Astrocyte (in vitro differentiated cells and primary cell): Measurements from ENCODE around the gene HMGN2. TPM values are rescaled to one million over a fixed set of nuclear protein-coding genes. Genes with fewer than 3 reads are reported as not detected.

Experiments
- DNase-seq: peaks from one replicate; pipeline ENCODE4 v3.0.0-alpha.2; 2010; ENCODE audit warnings: low read depth
- FAIRE-seq: peaks from 2 replicates; lab custom pipeline; 2011; peaks lifted over from hg19 to GRCh38; lab: Jason Lieb, UNC
- H2AFZ ChIP-seq: 2 replicates; pipeline ENCODE4 v1.6.0; 2012; ENCODE audit warnings: low read depth, low read length, inconsistent platforms
- H3K27ac ChIP-seq: 2 replicates; pipeline ENCODE4 v1.5.1; 2011; ENCODE audit warnings: low read depth, low read length, inconsistent platforms
- H3K27me3 ChIP-seq: 2 replicates; pipeline ENCODE4 v1.6.0; 2011; ENCODE audit warnings: low read length, inconsistent platforms; ENCODE audit not compliant: insufficient read depth
- H3K36me3 ChIP-seq: 2 replicates; pipeline ENCODE4 v1.5.1; 2011; ENCODE audit warnings: low read length, inconsistent platforms; ENCODE audit not compliant: insufficient read depth
- H3K4me1 ChIP-seq: 2 replicates; pipeline ENCODE4 v1.5.1; 2011; ENCODE audit warnings: low read length, inconsistent platforms; ENCODE audit not compliant: insufficient read depth
- H3K4me2 ChIP-seq: 2 replicates; pipeline ENCODE4 v1.6.0; 2012; ENCODE audit warnings: low read length, inconsistent platforms
- H3K4me3 ChIP-seq: 2 replicates; pipeline ENCODE4 v1.5.1; 2011; ENCODE audit warnings: low read depth, mild to moderate bottlenecking, low read length, inconsistent platforms; ENCODE audit not compliant: insufficient read depth
- H3K79me2 ChIP-seq: 2 replicates; pipeline ENCODE4 v1.6.0; 2012; ENCODE audit warnings: mild to moderate bottlenecking, low read length, inconsistent platforms; ENCODE audit not compliant: insufficient read depth
- H3K9ac ChIP-seq: 2 replicates; pipeline ENCODE4 v1.6.0; 2012; ENCODE audit warnings: mild to moderate bottlenecking, low read length, inconsistent platforms
- H3K9me3 ChIP-seq: 2 replicates; pipeline ENCODE4 v1.5.1; 2012; ENCODE audit warnings: low read depth, mild to moderate bottlenecking, low read length, inconsistent platforms; ENCODE audit not compliant: insufficient read depth
- H4K20me1 ChIP-seq: 2 replicates; pipeline ENCODE4 v1.6.0; 2012; ENCODE audit warnings: low read length, inconsistent platforms; ENCODE audit not compliant: insufficient read depth
- H3K27ac Mint-ChIP-seq: one replicate; pipeline ENCODE4 v1.8.0; 2021; ENCODE audit warnings: mild to moderate bottlenecking, mixed read lengths; ENCODE audit not compliant: unreplicated experiment
- H3K27me3 Mint-ChIP-seq: one replicate; pipeline ENCODE4 v1.8.0; 2021; ENCODE audit warnings: low read depth, mixed read lengths; ENCODE audit not compliant: unreplicated experiment
- H3K36me3 Mint-ChIP-seq: one replicate; pipeline ENCODE4 v1.8.0; 2021; ENCODE audit warnings: low read depth, mixed read lengths; ENCODE audit not compliant: unreplicated experiment
- H3K4me1 Mint-ChIP-seq: one replicate; pipeline ENCODE4 v1.8.0; 2021; ENCODE audit warnings: low read depth, mixed read lengths; ENCODE audit not compliant: unreplicated experiment
- H3K4me3 Mint-ChIP-seq: one replicate; pipeline ENCODE4 v1.8.0; 2021; ENCODE audit warnings: mild to moderate bottlenecking, moderate library complexity, mixed read lengths; ENCODE audit not compliant: unreplicated experiment
- H3K9me3 Mint-ChIP-seq: one replicate; pipeline ENCODE4 v1.8.0; 2021; ENCODE audit warnings: mild to moderate bottlenecking, mixed read lengths; ENCODE audit not compliant: unreplicated experiment
- EZH2 ChIP-seq: IDR thresholded peaks from 2 replicates; pipeline ENCODE4 v1.6.1; 2012; ENCODE audit warnings: mild to moderate bottlenecking, low read length, inconsistent platforms; ENCODE audit not compliant: insufficient read depth
- total RNA-seq: library from RNA; stranded (reverse); gene quantifications from 2 replicates; pipeline ENCODE4 v1.2.1, GENCODE V29; 2021
- TF ChIP-seq, protein P1 (sequence below): IDR thresholded peaks from 2 replicates; pipeline ENCODE4 v1.5.1; 2011; ENCODE audit warnings: low read depth, mild to moderate bottlenecking, inconsistent platforms, low read length, moderate library complexity; ENCODE audit not compliant: insufficient read depth

The HMGN2 gene
- total RNA-seq, 1 donor from 2014 or later, result 124 TPM

DNA sequence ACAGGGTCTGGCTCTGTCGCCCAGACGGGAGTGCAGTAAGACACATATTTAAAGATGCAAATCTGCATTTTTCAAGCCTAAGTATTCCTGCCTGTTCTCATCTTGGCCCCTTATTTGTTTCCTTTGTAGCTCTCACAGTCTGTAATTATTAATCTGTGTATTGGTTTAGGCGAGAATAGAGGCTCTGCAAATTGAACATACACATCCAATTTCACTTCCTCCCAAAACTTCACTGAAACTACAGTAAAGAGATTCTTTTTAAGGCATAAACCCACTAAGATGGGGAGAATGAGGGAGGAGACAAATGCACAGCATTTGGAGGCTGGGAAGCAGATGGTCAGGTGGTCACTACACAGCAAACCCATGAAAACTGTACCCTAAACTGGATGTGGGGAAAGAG is 21.0 kb downstream of the HMGN2 start:
- Histone ChIP-seq H3K9ac (no peak overlapping the region), H2AFZ (no peak overlapping the region), H3K36me3 (no peaks in the 10 kb centered on the region), H4K20me1 (no peaks in the 10 kb centered on the region), H3K27ac (no peak overlapping the region), H3K4me2 (no peak overlapping the region), H3K79me2 (no peaks in the 10 kb centered on the region), H3K27me3 (no peaks in the 10 kb centered on the region), H3K4me3 (no peak overlapping the region), H3K9me3 (no peaks in the 10 kb centered on the region), H3K4me1 (no peaks in the 10 kb centered on the region)
- DNase-seq, result no peak
- H3K4me3 Mint-ChIP-seq, result no peak overlapping the region
- no peaks in the 10 kb centered on the region for H3K9me3 Mint-ChIP-seq
- no peaks in the 10 kb centered on the region for H3K36me3 Mint-ChIP-seq
- no peak overlapping the region for H3K27ac Mint-ChIP-seq
- peaks cover 4% of the 10 kb centered on the region for H3K27me3 Mint-ChIP-seq
- no peak for FAIRE-seq
- no peak for TF ChIP-seq EZH2
- TF ChIP-seq, protein P1, sequence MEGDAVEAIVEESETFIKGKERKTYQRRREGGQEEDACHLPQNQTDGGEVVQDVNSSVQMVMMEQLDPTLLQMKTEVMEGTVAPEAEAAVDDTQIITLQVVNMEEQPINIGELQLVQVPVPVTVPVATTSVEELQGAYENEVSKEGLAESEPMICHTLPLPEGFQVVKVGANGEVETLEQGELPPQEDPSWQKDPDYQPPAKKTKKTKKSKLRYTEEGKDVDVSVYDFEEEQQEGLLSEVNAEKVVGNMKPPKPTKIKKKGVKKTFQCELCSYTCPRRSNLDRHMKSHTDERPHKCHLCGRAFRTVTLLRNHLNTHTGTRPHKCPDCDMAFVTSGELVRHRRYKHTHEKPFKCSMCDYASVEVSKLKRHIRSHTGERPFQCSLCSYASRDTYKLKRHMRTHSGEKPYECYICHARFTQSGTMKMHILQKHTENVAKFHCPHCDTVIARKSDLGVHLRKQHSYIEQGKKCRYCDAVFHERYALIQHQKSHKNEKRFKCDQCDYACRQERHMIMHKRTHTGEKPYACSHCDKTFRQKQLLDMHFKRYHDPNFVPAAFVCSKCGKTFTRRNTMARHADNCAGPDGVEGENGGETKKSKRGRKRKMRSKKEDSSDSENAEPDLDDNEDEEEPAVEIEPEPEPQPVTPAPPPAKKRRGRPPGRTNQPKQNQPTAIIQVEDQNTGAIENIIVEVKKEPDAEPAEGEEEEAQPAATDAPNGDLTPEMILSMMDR, result no peak
- H3K4me1 Mint-ChIP-seq, result no peaks in the 10 kb centered on the region

DNA sequence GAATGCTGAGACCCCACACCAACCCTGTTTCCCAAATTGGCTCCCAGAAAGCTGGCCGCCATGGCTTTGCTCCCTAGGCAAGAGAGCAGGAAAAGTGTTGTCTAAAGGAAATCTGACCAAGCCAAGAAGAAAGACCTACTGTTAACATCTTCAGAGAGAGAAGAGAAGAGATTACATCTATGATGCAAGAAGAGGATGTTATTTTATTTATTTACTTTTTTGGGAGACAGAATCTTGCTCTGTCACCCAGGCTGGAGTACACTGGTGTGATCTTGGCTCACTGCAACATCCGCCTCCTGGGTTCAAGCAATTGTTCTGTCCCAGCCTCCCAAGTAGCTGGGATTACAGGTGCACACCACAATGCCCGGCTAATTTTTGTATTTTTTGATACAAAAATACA is 21.7 kb downstream of the HMGN2 start:
- no peak overlapping the region for H3K27ac ChIP-seq
- Mint-ChIP-seq H3K9me3 (no peaks in the 10 kb centered on the region), H3K4me1 (no peaks in the 10 kb centered on the region), H3K4me3 (no peak overlapping the region), H3K27ac (no peak overlapping the region), H3K27me3 (peaks cover 4% of the 10 kb centered on the region), H3K36me3 (no peaks in the 10 kb centered on the region)
- H4K20me1 ChIP-seq, result no peaks in the 10 kb centered on the region
- no peak overlapping the region for H3K4me2 ChIP-seq
- no peak overlapping the region for H3K9ac ChIP-seq
- no peak overlapping the region for H3K4me3 ChIP-seq
- FAIRE-seq, result no peak
- H2AFZ ChIP-seq, result no peak overlapping the region
- H3K27me3 ChIP-seq, result no peaks in the 10 kb centered on the region
- no peaks in the 10 kb centered on the region for H3K36me3 ChIP-seq
- H3K4me1 ChIP-seq, result no peaks in the 10 kb centered on the region
- no peak for DNase-seq
- TF ChIP-seq EZH2, result no peak
- TF ChIP-seq, protein P1, result no peak
- no peaks in the 10 kb centered on the region for H3K79me2 ChIP-seq
- no peaks in the 10 kb centered on the region for H3K9me3 ChIP-seq

DNA sequence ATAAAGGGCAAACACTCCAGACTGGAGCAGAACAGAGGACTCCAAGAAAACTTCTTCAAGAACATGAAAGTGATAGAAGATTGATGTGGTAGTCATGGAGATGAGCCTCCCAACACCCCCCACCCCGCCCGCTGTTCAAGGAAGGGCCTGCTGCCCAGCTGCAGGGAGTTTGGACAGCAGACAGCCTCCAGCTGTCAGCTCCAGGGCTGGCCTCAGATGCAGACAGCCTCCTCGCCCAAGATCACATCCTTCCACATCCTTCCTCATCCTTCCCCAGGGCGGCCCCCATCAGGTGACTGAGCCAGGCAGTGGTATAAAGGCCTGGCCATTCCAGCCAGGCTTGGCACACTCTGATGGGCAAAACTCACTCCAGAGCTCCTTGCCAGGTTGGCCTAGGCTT is 24.6 kb downstream of the HMGN2 start:
- Histone ChIP-seq H2AFZ (no peak overlapping the region), H3K9me3 (no peaks in the 10 kb centered on the region), H3K9ac (no peak overlapping the region), H3K27ac (no peak overlapping the region), H3K36me3 (no peaks in the 10 kb centered on the region), H3K79me2 (no peaks in the 10 kb centered on the region), H3K4me1 (peaks cover 16% of the 10 kb centered on the region), H3K27me3 (no peaks in the 10 kb centered on the region), H3K4me3 (no peak overlapping the region), H3K4me2 (no peak overlapping the region), H4K20me1 (no peaks in the 10 kb centered on the region)
- FAIRE-seq (no peak), DNase-seq (no peak)
- no peak for TF ChIP-seq EZH2
- TF ChIP-seq, protein P1, result no peak
- Mint-ChIP-seq H3K4me3 (no peak overlapping the region), H3K27ac (no peak overlapping the region), H3K27me3 (peaks cover 4% of the 10 kb centered on the region), H3K9me3 (no peaks in the 10 kb centered on the region), H3K36me3 (no peaks in the 10 kb centered on the region), H3K4me1 (no peaks in the 10 kb centered on the region)
